Heart right ventricle (tissue), 16 donors: Measurements from ENCODE around the gene IL10RB. TPM values are rescaled to one million over a fixed set of nuclear protein-coding genes. Genes with fewer than 3 reads are reported as not detected.
A peak's percentile ranks its signal among the peaks of the same experiment; 100 is the strongest.

ENCODE experiments used
- ATAC-seq, 8 donors: fragments of 200-7000 bp; cut with Tn5 transposase; one replicate each; pipeline ENCODE4 v1.9.1; 2020; ENCODE audit warnings: mild to moderate bottlenecking in 8 of 8, moderate library complexity in 8 of 8, moderate number of reproducible peaks in 1 of 8
- DNase-seq, 2 donors: peaks; one replicate each; pipeline ENCODE4 v3.0.0-alpha.2; 2020
- H3K27ac ChIP-seq, 10 donors: fragments of 200-600 bp; sonication (generic) in 2 of 10; one replicate each; pipeline versions ENCODE4 v1.5.0 to v1.8.0; 2020 to 2022; ENCODE audit warnings: mild to moderate bottlenecking in 3 of 10
- H3K27me3 ChIP-seq, 7 donors: fragments of 200-600 bp; one replicate each; pipeline ENCODE4 v1.8.0; 2021 to 2022; ENCODE audit warnings: mild to moderate bottlenecking in 2 of 7
- H3K36me3 ChIP-seq, 9 donors: fragments of 200-600 bp; sonication (generic) in 1 of 9; one replicate each; pipeline versions ENCODE4 v1.5.0 to v1.8.0; 2020 to 2022; ENCODE audit warnings: mild to moderate bottlenecking in 2 of 9
- H3K4me1 ChIP-seq, 9 donors: fragments of 200-600 bp; sonication (generic) in 1 of 9; one replicate each; pipeline versions ENCODE4 v1.5.0 to v1.8.0; 2020 to 2022; ENCODE audit warnings: mild to moderate bottlenecking in 4 of 9
- H3K4me3 ChIP-seq, 10 donors: fragments of 200-600 bp; sonication (generic) in 2 of 10; one replicate each; pipeline versions ENCODE4 v1.5.0 to v1.8.0; 2020 to 2022; ENCODE audit warnings: mild to moderate bottlenecking in 7 of 10, moderate library complexity in 2 of 10
- H3K9me3 ChIP-seq, 11 donors: fragments of 200-600 bp in 10 of 11; sonication (generic) in 2 of 11; one replicate each; pipeline versions ENCODE4 v1.5.0 to v1.8.0; 2013 to 2022; ENCODE audit warnings: mild to moderate bottlenecking in 2 of 11, control low read depth in 1 of 11, moderate library complexity in 1 of 11
- WGBS, 2 donors: extraction: QIAGEN DNeasy Blood & Tissue Kit; methylation state at CpG; one replicate each; pipeline ENCODE4 v1.1.7; 2013; ENCODE audit warnings: inconsistent platforms in 1 of 2; 5-methylcytosine and 5-hydroxymethylcytosine counted together
- intact Hi-C, 10 donors: fragments of 100-400 bp; cut with DNase I; formaldehyde crosslinking; loops; one replicate each; pipeline versions ENCODE4 v1.11.1 to v1.14.2; 2022
- polyA plus RNA-seq, 2 donors: library from polyadenylated mRNA; stranded (reverse); fragments of 200-250 nt; gene quantifications; one replicate each; pipeline ENCODE4 v1.2.3, GENCODE V29; 2013
- total RNA-seq, 10 donors: library from RNA; stranded (reverse); fragmentation: NEBNext Ultra II Directional in 3 of 10; extraction: Animal tissue kit (Norgen Biotek cat#: 25700) in 3 of 10; gene quantifications; one replicate each; pipeline versions ENCODE4 v1.2.1 to v1.2.4, GENCODE V29; 2021 to 2023
- TF ChIP-seq, protein P1 (sequence below), 9 donors: fragments of 200-600 bp; sonication (generic) in 2 of 9; IDR thresholded peaks; one replicate each; pipeline versions ENCODE4 v1.5.0 to v1.8.0; 2021 to 2022; ENCODE audit warnings: antibody characterized with exemption in 9 of 9, mild to moderate bottlenecking in 5 of 9, moderate library complexity in 1 of 9
- donor health status: Arrhythmogenic right ventricular cardiomyopathy.
- donor health status: ischemic (EF 13 %, LVEDD 7.1; RV severe dilation, severe dysfunction).
- donor health status: healthy with polysubstance abuse.
- donor health status: DM: no; HTN: yes; CAD: no.
- donor health status: DM: no; HTN: no; CAD: no.
- donor health status: ischemic (EF 25% LVEDD 6.9; RV normal size, moderate dysfunction).
- donor health status: ischemic (EF 25% LVEDD 5.7; RV mildly dilated, moderate dysfunction).
- donor health status: healthy.
- donor health status: DM: yes; HTN: yes; CAD: no.
- donor health status: Ischemic cardiomyopathy.
- donor health status: ischemic (EF 35%, LVEDD 5.7; RV mildly dilated, moderate dysfunction).
- donor health status: nonischemic (EF 11% LVEDD 7.7; RV severe dilation, severe dysfunction).
- donor health status: DM: yes; HTN: yes; CAD: no.
- donor health status: PGD.
- donor health status: ischemic (EF 29% LVEDD 5.4; RV normal size, mild dysfunction).
- donor health status: nonischemic (EF 23%, LVEDD 6.1; RV moderate dilation, normal function).

The IL10RB gene
- total and polyA plus RNA-seq, 12 donors: 4.1 to 16.8 (median 7.2) TPM

DNA sequence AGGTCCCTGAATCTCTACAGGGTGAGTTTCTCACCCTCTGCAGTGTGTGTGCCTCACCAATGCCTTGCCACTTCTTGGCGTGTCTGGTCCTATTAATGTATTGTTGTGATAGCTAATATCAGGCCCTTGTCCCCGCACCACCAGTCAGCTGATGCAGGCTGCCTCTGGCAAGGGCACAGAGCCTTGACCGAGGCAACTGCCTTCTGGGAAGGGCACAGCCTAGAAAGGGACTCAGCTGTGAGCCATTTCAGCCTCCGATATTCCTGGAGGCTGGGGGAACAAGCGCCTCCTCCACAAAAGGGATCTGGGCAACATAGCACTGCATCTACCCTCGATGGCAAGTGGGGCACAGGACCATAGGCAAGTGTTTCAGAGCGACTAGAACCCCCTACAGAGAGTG, 27.0 kb downstream of the IL10RB start:
- Histone ChIP-seq H3K27me3 (no peaks in the 10 kb centered on the region), H3K9me3 (no peaks in the 10 kb centered on the region), H3K4me3 (no peak overlapping the region), H3K4me1 (peaks cover 0 to 35% (median 24%) of the 10 kb centered on the region in 9 donors), H3K36me3 (peaks cover 0 to 94% (median 14%) of the 10 kb centered on the region in 9 donors), H3K27ac (peak overlapping the region in 2 of 10 donors; percentile 13 to 19)
- intact Hi-C loops: no loop called here
- TF ChIP-seq, protein P1, sequence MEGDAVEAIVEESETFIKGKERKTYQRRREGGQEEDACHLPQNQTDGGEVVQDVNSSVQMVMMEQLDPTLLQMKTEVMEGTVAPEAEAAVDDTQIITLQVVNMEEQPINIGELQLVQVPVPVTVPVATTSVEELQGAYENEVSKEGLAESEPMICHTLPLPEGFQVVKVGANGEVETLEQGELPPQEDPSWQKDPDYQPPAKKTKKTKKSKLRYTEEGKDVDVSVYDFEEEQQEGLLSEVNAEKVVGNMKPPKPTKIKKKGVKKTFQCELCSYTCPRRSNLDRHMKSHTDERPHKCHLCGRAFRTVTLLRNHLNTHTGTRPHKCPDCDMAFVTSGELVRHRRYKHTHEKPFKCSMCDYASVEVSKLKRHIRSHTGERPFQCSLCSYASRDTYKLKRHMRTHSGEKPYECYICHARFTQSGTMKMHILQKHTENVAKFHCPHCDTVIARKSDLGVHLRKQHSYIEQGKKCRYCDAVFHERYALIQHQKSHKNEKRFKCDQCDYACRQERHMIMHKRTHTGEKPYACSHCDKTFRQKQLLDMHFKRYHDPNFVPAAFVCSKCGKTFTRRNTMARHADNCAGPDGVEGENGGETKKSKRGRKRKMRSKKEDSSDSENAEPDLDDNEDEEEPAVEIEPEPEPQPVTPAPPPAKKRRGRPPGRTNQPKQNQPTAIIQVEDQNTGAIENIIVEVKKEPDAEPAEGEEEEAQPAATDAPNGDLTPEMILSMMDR (IDR thresholded peaks at IDR 0.05): no peak
- 78 to 82% methylated on average over 7 of the region's 7 CpGs for WGBS, 2 donors
- DNase-seq: no peak
- peak in 5 of 8 donors; percentile 17 to 53 (median 49) for ATAC-seq

DNA sequence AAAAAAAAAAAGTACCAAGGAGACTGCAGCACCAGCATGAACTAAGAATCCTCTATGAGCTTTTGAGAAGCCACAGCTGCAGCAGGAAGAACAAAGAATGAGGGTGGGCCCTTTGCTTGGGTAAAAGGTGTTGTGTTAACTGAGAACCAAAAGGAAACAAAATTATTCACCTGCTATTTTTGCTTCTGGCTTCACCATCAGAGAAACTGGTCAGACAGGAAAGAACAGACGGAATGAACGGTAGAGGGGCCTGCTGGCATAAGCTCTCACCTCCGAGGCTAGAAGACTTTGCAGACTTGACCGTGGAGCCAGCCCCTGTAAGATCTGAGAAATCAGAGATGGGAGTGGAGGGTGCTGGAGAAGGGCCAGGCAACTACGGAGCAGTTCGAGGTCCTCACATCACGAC, 27.6 kb downstream of the IL10RB start:
- ATAC-seq (no peak), DNase-seq (no peak)
- intact Hi-C loops: no loop called here
- no peaks in the 10 kb centered on the region for H3K27me3 ChIP-seq
- TF ChIP-seq, protein P1 (IDR thresholded peaks at IDR 0.05): no peak
- H3K4me3 ChIP-seq: no peak overlapping the region
- H3K27ac ChIP-seq: no peak overlapping the region
- peaks cover 0 to 87% (median 14%) of the 10 kb centered on the region in 9 donors for H3K36me3 ChIP-seq
- no peaks in the 10 kb centered on the region for H3K9me3 ChIP-seq
- H3K4me1 ChIP-seq: peaks cover 0 to 30% (median 18%) of the 10 kb centered on the region in 9 donors
- WGBS, 2 donors: 67 to 75% methylated on average over 7 of the region's 7 CpGs

DNA sequence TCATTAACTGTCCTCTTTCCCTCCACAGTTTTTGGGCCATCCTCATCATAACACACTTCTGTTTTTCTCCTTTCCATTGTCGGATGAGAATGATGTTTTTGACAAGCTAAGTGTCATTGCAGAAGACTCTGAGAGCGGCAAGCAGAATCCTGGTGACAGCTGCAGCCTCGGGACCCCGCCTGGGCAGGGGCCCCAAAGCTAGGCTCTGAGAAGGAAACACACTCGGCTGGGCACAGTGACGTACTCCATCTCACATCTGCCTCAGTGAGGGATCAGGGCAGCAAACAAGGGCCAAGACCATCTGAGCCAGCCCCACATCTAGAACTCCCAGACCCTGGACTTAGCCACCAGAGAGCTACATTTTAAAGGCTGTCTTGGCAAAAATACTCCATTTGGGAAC, 30.0 kb downstream of the IL10RB start:
- H3K36me3 ChIP-seq: peaks cover 0 to 64% (median 9%) of the 10 kb centered on the region in 9 donors
- peaks cover 2 to 41% (median 28%) of the 10 kb centered on the region in 9 donors for H3K4me1 ChIP-seq
- intact Hi-C loops: no loop called here
- ATAC-seq (no peak), DNase-seq (no peak)
- no peaks in the 10 kb centered on the region for H3K27me3 ChIP-seq
- TF ChIP-seq, protein P1 (IDR thresholded peaks at IDR 0.05): no peak
- no peak overlapping the region for H3K4me3 ChIP-seq
- H3K9me3 ChIP-seq: no peaks in the 10 kb centered on the region
- 91 to 97% methylated on average over 6 of the region's 6 CpGs for WGBS, 2 donors
- no peak overlapping the region for H3K27ac ChIP-seq

DNA sequence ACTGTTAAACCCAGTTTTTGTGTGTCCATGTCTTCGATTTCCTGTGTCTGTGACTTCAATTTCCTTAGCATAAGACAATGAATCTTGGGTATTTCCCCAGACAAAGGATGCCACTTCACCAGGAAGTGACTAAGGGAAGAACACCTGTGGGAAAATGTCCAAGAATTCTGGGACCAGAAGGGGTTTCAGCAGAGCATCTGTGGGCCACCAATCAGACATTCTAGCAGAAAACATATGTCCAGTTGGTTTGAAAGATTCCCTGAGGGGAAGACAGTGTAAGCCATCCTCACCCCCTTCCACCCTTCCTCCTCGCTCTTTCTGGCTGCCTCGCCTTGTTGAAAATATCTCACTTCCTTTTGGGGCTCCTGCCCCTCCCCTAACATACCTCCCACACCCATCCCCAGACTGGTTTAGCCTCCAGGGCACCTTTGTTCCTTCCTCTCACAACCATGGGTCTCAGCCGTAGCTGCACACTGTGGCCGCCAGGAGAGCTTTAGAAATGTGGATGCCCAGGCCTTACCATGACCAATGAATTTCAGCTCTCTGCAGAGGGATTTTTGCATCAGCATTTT, 33.1 kb downstream of the IL10RB start:
- DNase-seq (no peak), ATAC-seq (peak in 4 of 8 donors; percentile 4 to 49 (median 30))
- Histone ChIP-seq H3K36me3 (peaks cover 0 to 36% (median 6%) of the 10 kb centered on the region in 9 donors), H3K9me3 (no peaks in the 10 kb centered on the region), H3K27ac (peak overlapping the region in 5 of 10 donors; percentile 12 to 94 (median 89)), H3K27me3 (no peaks in the 10 kb centered on the region), H3K4me1 (peaks cover 5 to 55% (median 34%) of the 10 kb centered on the region in 9 donors), H3K4me3 (no peak overlapping the region)
- 68 to 79% methylated on average over 5 of the region's 5 CpGs for whole genome bisulfite sequencing, 2 donors
- TF ChIP-seq, protein P1 (IDR thresholded peaks at IDR 0.05): no peak
- intact Hi-C loops: no loop called here
